H9 (cell line): ENCODE results near the gene NFX1. TPM values are rescaled to one million over a fixed set of nuclear protein-coding genes. Genes with fewer than 3 reads are reported as not detected.

Experiments used
- DNase-seq: peaks from one replicate; pipeline ENCODE4 v3.0.0-alpha.2; 2017
- H2AFZ ChIP-seq: one replicate; pipeline ENCODE4 v1.6.1; 2013; ENCODE audit warnings: mild to moderate bottlenecking, low read length, control low read depth, moderate library complexity
- H2AK5ac ChIP-seq: 2 replicates; pipeline ENCODE4 v1.6.1; 2013; ENCODE audit warnings: low read length, control low read depth, mixed read lengths; ENCODE audit not compliant: insufficient read length
- H2BK120ac ChIP-seq: one replicate; pipeline ENCODE4 v1.6.1; 2013; ENCODE audit warnings: low read depth, mild to moderate bottlenecking, low read length, control low read depth, inconsistent platforms; ENCODE audit not compliant: poor library complexity, severe bottlenecking
- H2BK12ac ChIP-seq: 2 replicates; pipeline ENCODE4 v1.6.1; 2013; ENCODE audit warnings: low read length, control low read depth, mixed read lengths, low read depth; ENCODE audit not compliant: insufficient read length
- H2BK15ac ChIP-seq: 2 replicates; pipeline ENCODE4 v1.6.1; 2013; ENCODE audit warnings: low read depth, low read length, control low read depth
- H2BK20ac ChIP-seq: one replicate; pipeline ENCODE4 v1.6.1; 2013; ENCODE audit warnings: low read depth, mild to moderate bottlenecking, low read length, control low read depth, inconsistent platforms; ENCODE audit not compliant: poor library complexity, severe bottlenecking
- H2BK5ac ChIP-seq: 2 replicates; pipeline ENCODE4 v1.6.1; 2013; ENCODE audit warnings: low read length, control low read depth, mixed read lengths; ENCODE audit not compliant: insufficient read length
- H3K14ac ChIP-seq: 2 replicates; pipeline ENCODE4 v1.6.1; 2013; ENCODE audit warnings: low read length, control low read depth; ENCODE audit not compliant: insufficient read depth
- H3K18ac ChIP-seq: 2 replicates; pipeline ENCODE4 v1.6.1; 2013; ENCODE audit warnings: low read depth, mild to moderate bottlenecking, mixed read lengths, low read length, control low read depth; ENCODE audit not compliant: insufficient read length
- H3K23ac ChIP-seq: 2 replicates; pipeline ENCODE4 v1.6.1; 2013; ENCODE audit warnings: low read length, control low read depth, mixed read lengths, low read depth; ENCODE audit not compliant: insufficient read length
- H3K23me2 ChIP-seq: 2 replicates; pipeline ENCODE4 v1.6.1; 2013; ENCODE audit warnings: low read depth, mild to moderate bottlenecking, mixed read lengths, low read length, control low read depth; ENCODE audit not compliant: insufficient read length, poor library complexity, severe bottlenecking
- H3K27ac ChIP-seq: 2 replicates; pipeline ENCODE4 v1.5.1; 2013; ENCODE audit warnings: low read length, control low read depth, mixed read lengths, low read depth; ENCODE audit not compliant: insufficient read length
- H3K27me3 ChIP-seq: 2 replicates; pipeline ENCODE4 v1.6.1; 2013; ENCODE audit warnings: low read length, control low read depth, inconsistent platforms; ENCODE audit not compliant: insufficient read depth
- H3K4ac ChIP-seq: 2 replicates; pipeline ENCODE4 v1.6.1; 2013; ENCODE audit warnings: low read depth, mild to moderate bottlenecking, control low read depth, inconsistent platforms, low read length, moderate library complexity
- H3K4me1 ChIP-seq: 2 replicates; pipeline ENCODE4 v1.6.1; 2013; ENCODE audit warnings: low read length, control low read depth, inconsistent platforms; ENCODE audit not compliant: insufficient read depth
- H3K4me2 ChIP-seq: 2 replicates; pipeline ENCODE4 v1.6.1; 2013; ENCODE audit warnings: low read length, control low read depth, mixed read lengths; ENCODE audit not compliant: insufficient read length, insufficient read depth
- H3K56ac ChIP-seq: 2 replicates; pipeline ENCODE4 v1.6.1; 2013; ENCODE audit warnings: low read depth, mild to moderate bottlenecking, mixed read lengths, low read length, control low read depth; ENCODE audit not compliant: insufficient read length
- H3K79me1 ChIP-seq: 2 replicates; pipeline ENCODE4 v1.6.1; 2013; ENCODE audit warnings: low read depth, mild to moderate bottlenecking, moderate library complexity, low read length, control low read depth, inconsistent platforms; ENCODE audit not compliant: insufficient read depth, poor library complexity, severe bottlenecking
- H3K79me2 ChIP-seq: 2 replicates; pipeline ENCODE4 v1.6.1; 2013; ENCODE audit warnings: low read length, control low read depth, inconsistent platforms; ENCODE audit not compliant: insufficient read depth
- H3K9ac ChIP-seq: 2 replicates; pipeline ENCODE4 v1.6.1; 2013; ENCODE audit warnings: low read length, control low read depth, mixed read lengths; ENCODE audit not compliant: insufficient read length; ENCODE audit errors: extremely low read depth
- H3K9me3 ChIP-seq: one replicate; pipeline ENCODE4 v1.6.1; 2013; ENCODE audit warnings: low read depth, low read length, inconsistent platforms; ENCODE audit not compliant: control insufficient read depth
- H3T11ph ChIP-seq: one replicate; pipeline ENCODE4 v1.6.1; 2013; ENCODE audit warnings: mild to moderate bottlenecking, low read length, control low read depth, inconsistent platforms
- H4K20me1 ChIP-seq: one replicate; pipeline ENCODE4 v1.6.1; 2013; ENCODE audit not compliant: control insufficient read depth, insufficient read length, insufficient read depth
- H4K5ac ChIP-seq: 2 replicates; pipeline ENCODE4 v1.6.1; 2013; ENCODE audit warnings: low read depth, mild to moderate bottlenecking, mixed read lengths, low read length, control low read depth; ENCODE audit not compliant: insufficient read length
- H4K8ac ChIP-seq: replicated peaks from 2 replicates; pipeline ENCODE4 v1.6.1; 2013; ENCODE audit warnings: low read length, control low read depth, mixed read lengths, low read depth; ENCODE audit not compliant: insufficient read length
- H4K91ac ChIP-seq: 2 replicates; pipeline ENCODE4 v1.6.1; 2013; ENCODE audit warnings: low read depth, mild to moderate bottlenecking, moderate library complexity, mixed read lengths, low read length, control low read depth; ENCODE audit not compliant: insufficient read length
- H3K27ac Mint-ChIP-seq, 3 experiments: 2 replicates in 2 of 3; 3 replicates in 1 of 3; pipeline ENCODE4 v1.8.0; 2020 to 2021; ENCODE audit warnings: mixed read lengths in 3 of 3, mild to moderate bottlenecking in 1 of 3, moderate library complexity in 1 of 3
- H3K27me3 Mint-ChIP-seq: 2 replicates; pipeline ENCODE4 v1.8.0; 2021; ENCODE audit warnings: low read depth, mild to moderate bottlenecking, moderate library complexity, mixed read lengths
- H3K36me3 Mint-ChIP-seq, 3 experiments: 2 replicates in 2 of 3; 3 replicates in 1 of 3; pipeline ENCODE4 v1.8.0; 2020 to 2021; ENCODE audit warnings: low read depth in 3 of 3, mixed read lengths in 3 of 3; ENCODE audit not compliant: insufficient read depth in 1 of 3
- H3K4me1 Mint-ChIP-seq, 2 experiments: 2 replicates each; pipeline ENCODE4 v1.8.0; 2020; ENCODE audit warnings: mixed read lengths in 2 of 2
- H3K4me3 Mint-ChIP-seq, 2 experiments: 2 replicates in 1 of 2; 3 replicates in 1 of 2; pipeline ENCODE4 v1.8.0; 2020 to 2021; ENCODE audit warnings: mild to moderate bottlenecking in 2 of 2, mixed read lengths in 2 of 2, moderate library complexity in 1 of 2
- H3K9me3 Mint-ChIP-seq, 2 experiments: 2 replicates in 1 of 2; 3 replicates in 1 of 2; pipeline ENCODE4 v1.8.0; 2020; ENCODE audit warnings: mild to moderate bottlenecking in 2 of 2, mixed read lengths in 2 of 2, moderate library complexity in 1 of 2
- CTCF ChIP-seq: fragments of 200-600 bp; sonication (generic); conservative IDR thresholded peaks from 3 replicates; pipeline ENCODE4 v1.8.0; 2021; ENCODE audit warnings: antibody characterized with exemption, mild to moderate bottlenecking
- WGBS: extraction: QIAGEN DNeasy Blood & Tissue Kit; methylation state at CpG from one replicate; pipeline ENCODE4 v1.1.7; 2013; ENCODE audit warnings: missing lambda C conversion rate, low lambda C conversion rate, mixed read lengths; ENCODE audit not compliant: insufficient read length; ENCODE audit errors: extremely low coverage; 5-methylcytosine and 5-hydroxymethylcytosine counted together
- total RNA-seq: library from RNA; stranded (reverse); gene quantifications from 2 replicates; pipeline ENCODE4 v1.2.1, GENCODE V29; 2021

The NFX1 gene
- total RNA-seq, 1 experiment from 2014 or later = 35.1 TPM

GRCh38 chr9:33288235-33288634 lies 2.1 kb upstream of the NFX1 start:
- H3K27me3 Mint-ChIP-seq = no peaks in the 10 kb centered on the region
- Histone ChIP-seq H3K79me1 (peaks cover 4% of the 10 kb centered on the region), H3K4me1 (0 out of 2 replicates have a peak, but pooled peaks cover 2% of the 10 kb centered on the region), H3K4me2 (no peak overlapping the region), H3T11ph (no peak overlapping the region), H2BK12ac (no peak overlapping the region), H3K27me3 (no peaks in the 10 kb centered on the region), H3K9me3 (no peaks in the 10 kb centered on the region), H2BK5ac (no peak overlapping the region), H4K20me1 (no peaks in the 10 kb centered on the region), H3K9ac (no peak overlapping the region), H2AFZ (no peak overlapping the region), H2AK5ac (no peak overlapping the region), H4K5ac (no peak overlapping the region), H2BK20ac (no peak overlapping the region), H2BK15ac (no peak overlapping the region), H3K23ac (no peak overlapping the region), H3K27ac (no peak overlapping the region), H3K14ac (no peak overlapping the region), H4K8ac (no peak overlapping the region), H3K79me2 (peaks cover 15% of the 10 kb centered on the region; the same call in 1 of the 2 replicates), H3K4ac (no peak overlapping the region), H4K91ac (no peak overlapping the region), H3K23me2 (no peaks in the 10 kb centered on the region), H3K18ac (no peak overlapping the region), H2BK120ac (no peak overlapping the region), H3K56ac (no peak overlapping the region)
- peaks cover 1 to 14% (median 12%) of the 10 kb centered on the region in 3 experiments; a peak in 5 of 7 replicates for H3K36me3 Mint-ChIP-seq
- no peak for TF ChIP-seq CTCF
- no peak overlapping the region for H3K27ac Mint-ChIP-seq
- no peak for DNase-seq
- H3K4me3 Mint-ChIP-seq = no peak overlapping the region
- peaks cover 11 to 15% of the 10 kb centered on the region in 2 experiments for H3K4me1 Mint-ChIP-seq
- WGBS = no CpG with 5 or more reads among the region's 4 CpGs
- H3K9me3 Mint-ChIP-seq = peaks cover 0 to 2% of the 10 kb centered on the region in 2 experiments; a peak in 2 of 5 replicates
